ENCODE results near the gene REV3L. TPM values are rescaled to one million over a fixed set of nuclear protein-coding genes. Genes with fewer than 3 reads are reported as not detected.

REV3L gene
- total and polyA plus RNA-seq, 9 of the 15 experiments (the other 6 are each of a cell fraction or from before 2014, with no cell fraction given): 5.5 to 24.4 (median 14.4) TPM

DNA sequence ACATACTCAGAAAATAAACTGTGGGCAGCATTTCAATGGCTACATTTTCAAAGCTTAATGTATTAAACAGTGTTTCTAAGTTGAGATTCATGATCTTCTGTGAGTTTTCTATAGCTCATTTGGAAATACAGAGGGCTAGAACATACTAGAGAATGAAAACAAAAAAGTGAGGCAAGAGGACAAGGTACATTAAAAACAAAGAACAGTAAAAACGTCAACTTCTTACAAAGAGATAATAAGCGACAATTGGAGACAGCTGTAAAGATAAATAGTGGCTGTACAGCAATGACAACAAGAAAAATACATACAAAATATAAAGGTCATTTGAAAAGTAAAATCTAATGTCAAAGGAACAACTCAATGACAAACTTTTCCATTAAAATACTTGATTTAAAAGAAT lies 94.3 kb downstream of the REV3L start:
- ATAC-seq: no peak
- Histone ChIP-seq H3K79me2 (ENCODE audit: control insufficient read depth, insufficient read depth, low read length) (no peaks in the 10 kb centered on the region), H3K4me3 (no peak overlapping the region), H2AFZ (ENCODE audit: low read depth, low read length) (no peak overlapping the region), H3K4me1 (replicated peaks in 1 of 2; ENCODE audit: control insufficient read depth in 2 of 2, insufficient read depth in 2 of 2, low read length in 2 of 2) (no peaks in the 10 kb centered on the region), H3K9me3 (replicated peaks; ENCODE audit: control insufficient read depth, insufficient read depth, low read depth, low read length) (no peaks in the 10 kb centered on the region), H3K9ac (ENCODE audit: insufficient read depth in 1 of 2, low read depth in 2 of 2, low read length in 2 of 2) (no peak overlapping the region), H3K27me3 (ENCODE audit: control insufficient read depth in 2 of 2, insufficient read depth in 2 of 2, low read length in 2 of 2) (no peaks in the 10 kb centered on the region), H4K20me1 (replicated peaks; ENCODE audit: control insufficient read depth, insufficient read depth, low read length) (no peaks in the 10 kb centered on the region), H3K36me3 (ENCODE audit: control insufficient read depth, insufficient read depth, low read length) (peaks cover 52% of the 10 kb centered on the region; the same call in 2 of the 3 replicates), H3K4me2 (ENCODE audit: insufficient read depth, low read length) (no peak overlapping the region), H3K27ac (ENCODE audit: extremely low read depth, low read depth, low read length) (no peak overlapping the region), H3K9me1 (ENCODE audit: control insufficient read depth, insufficient read depth, low read length) (no peaks in the 10 kb centered on the region)
- no peak for DNase-seq (ENCODE audit: extremely low read depth in 1 of 4, low spot score in 3 of 4)
- TF ChIP-seq MTA1 (IDR thresholded peaks at IDR 0.05; ENCODE audit: borderline replicate concordance) (no peak), DDX20 (tag; IDR thresholded peaks at IDR 0.05; ENCODE audit: low read depth) (no peak), TCF7L2 (IDR thresholded peaks at IDR 0.05; ENCODE audit: low read depth, low read length) (no peak), RBBP5 (IDR thresholded peaks at IDR 0.05; ENCODE audit: borderline replicate concordance, insufficient read depth, low read length, poor library complexity, severe bottlenecking) (no peak), CBFA2T2 (conservative IDR thresholded peaks at IDR 0.05) (no peak), FOXJ2 (tag; IDR thresholded peaks at IDR 0.05) (no peak)
- TF ChIP-seq, protein P1, sequence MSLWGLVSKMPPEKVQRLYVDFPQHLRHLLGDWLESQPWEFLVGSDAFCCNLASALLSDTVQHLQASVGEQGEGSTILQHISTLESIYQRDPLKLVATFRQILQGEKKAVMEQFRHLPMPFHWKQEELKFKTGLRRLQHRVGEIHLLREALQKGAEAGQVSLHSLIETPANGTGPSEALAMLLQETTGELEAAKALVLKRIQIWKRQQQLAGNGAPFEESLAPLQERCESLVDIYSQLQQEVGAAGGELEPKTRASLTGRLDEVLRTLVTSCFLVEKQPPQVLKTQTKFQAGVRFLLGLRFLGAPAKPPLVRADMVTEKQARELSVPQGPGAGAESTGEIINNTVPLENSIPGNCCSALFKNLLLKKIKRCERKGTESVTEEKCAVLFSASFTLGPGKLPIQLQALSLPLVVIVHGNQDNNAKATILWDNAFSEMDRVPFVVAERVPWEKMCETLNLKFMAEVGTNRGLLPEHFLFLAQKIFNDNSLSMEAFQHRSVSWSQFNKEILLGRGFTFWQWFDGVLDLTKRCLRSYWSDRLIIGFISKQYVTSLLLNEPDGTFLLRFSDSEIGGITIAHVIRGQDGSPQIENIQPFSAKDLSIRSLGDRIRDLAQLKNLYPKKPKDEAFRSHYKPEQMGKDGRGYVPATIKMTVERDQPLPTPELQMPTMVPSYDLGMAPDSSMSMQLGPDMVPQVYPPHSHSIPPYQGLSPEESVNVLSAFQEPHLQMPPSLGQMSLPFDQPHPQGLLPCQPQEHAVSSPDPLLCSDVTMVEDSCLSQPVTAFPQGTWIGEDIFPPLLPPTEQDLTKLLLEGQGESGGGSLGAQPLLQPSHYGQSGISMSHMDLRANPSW (CRISPR knock-in tag; IDR thresholded peaks at IDR 0.05): no peak
- TF ChIP-seq, protein P2, sequence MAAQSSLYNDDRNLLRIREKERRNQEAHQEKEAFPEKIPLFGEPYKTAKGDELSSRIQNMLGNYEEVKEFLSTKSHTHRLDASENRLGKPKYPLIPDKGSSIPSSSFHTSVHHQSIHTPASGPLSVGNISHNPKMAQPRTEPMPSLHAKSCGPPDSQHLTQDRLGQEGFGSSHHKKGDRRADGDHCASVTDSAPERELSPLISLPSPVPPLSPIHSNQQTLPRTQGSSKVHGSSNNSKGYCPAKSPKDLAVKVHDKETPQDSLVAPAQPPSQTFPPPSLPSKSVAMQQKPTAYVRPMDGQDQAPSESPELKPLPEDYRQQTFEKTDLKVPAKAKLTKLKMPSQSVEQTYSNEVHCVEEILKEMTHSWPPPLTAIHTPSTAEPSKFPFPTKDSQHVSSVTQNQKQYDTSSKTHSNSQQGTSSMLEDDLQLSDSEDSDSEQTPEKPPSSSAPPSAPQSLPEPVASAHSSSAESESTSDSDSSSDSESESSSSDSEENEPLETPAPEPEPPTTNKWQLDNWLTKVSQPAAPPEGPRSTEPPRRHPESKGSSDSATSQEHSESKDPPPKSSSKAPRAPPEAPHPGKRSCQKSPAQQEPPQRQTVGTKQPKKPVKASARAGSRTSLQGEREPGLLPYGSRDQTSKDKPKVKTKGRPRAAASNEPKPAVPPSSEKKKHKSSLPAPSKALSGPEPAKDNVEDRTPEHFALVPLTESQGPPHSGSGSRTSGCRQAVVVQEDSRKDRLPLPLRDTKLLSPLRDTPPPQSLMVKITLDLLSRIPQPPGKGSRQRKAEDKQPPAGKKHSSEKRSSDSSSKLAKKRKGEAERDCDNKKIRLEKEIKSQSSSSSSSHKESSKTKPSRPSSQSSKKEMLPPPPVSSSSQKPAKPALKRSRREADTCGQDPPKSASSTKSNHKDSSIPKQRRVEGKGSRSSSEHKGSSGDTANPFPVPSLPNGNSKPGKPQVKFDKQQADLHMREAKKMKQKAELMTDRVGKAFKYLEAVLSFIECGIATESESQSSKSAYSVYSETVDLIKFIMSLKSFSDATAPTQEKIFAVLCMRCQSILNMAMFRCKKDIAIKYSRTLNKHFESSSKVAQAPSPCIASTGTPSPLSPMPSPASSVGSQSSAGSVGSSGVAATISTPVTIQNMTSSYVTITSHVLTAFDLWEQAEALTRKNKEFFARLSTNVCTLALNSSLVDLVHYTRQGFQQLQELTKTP (IDR thresholded peaks at IDR 0.05; ENCODE audit: low read depth in 1 of 2, partially characterized antibody in 2 of 2): no peak
- TF ChIP-seq, protein P3, sequence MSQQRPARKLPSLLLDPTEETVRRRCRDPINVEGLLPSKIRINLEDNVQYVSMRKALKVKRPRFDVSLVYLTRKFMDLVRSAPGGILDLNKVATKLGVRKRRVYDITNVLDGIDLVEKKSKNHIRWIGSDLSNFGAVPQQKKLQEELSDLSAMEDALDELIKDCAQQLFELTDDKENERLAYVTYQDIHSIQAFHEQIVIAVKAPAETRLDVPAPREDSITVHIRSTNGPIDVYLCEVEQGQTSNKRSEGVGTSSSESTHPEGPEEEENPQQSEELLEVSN (IDR thresholded peaks at IDR 0.05; ENCODE audit: borderline replicate concordance in 1 of 2, extremely low read depth in 1 of 2, insufficient read depth in 1 of 2, insufficient read length in 1 of 2, low read depth in 1 of 2, low read length in 1 of 2, poor library complexity in 1 of 2, severe bottlenecking in 1 of 2): no peak
- no TSS peak for BruUV-seq (replicated peaks)
- no peak for FAIRE-seq
- in situ Hi-C loops (cut with MboI) (no loop called here), intact Hi-C loops (cut with micrococcal nuclease) (no loop called here)
- POLR2A ChIA-PET: interaction anchor here (0.6 kb wide), 1 partner anchor 20 kb away, joined by 3 read pairs; no protein-coding TSS in a partner anchor
- CTCF ChIA-PET (ENCODE audit: low intra/inter-chr PET ratio): no interaction called here
- 71% methylated on average over 2 of the region's 2 CpGs for WGBS (ENCODE audit: insufficient coverage, low coverage, missing lambda C conversion rate)
